22Rv1 (cell line): ENCODE measurements around the gene TOR1A.

Experiments
- H3K27ac ChIP-seq: fragments of 450-650 bp; 2 replicates; pipeline ENCODE4 v1.5.1; 2017
- ZFX ChIP-seq: fragments of 450-650 bp; IDR thresholded peaks from 2 replicates; pipeline ENCODE4 v1.6.1; 2017; ENCODE audit warnings: antibody characterized with exemption, borderline replicate concordance
- TF ChIP-seq, protein P1 (sequence below): fragments of 450-650 bp; IDR thresholded peaks from 2 replicates; pipeline ENCODE4 v1.5.1; 2017; ENCODE audit warnings: mild to moderate bottlenecking

TOR1A gene

GRCh38 chr9:129823935-129824601 is at the start of gene TOR1A:
Gene TOR1A, minus strand, starts transcription at chr9:129824136. Its CDS starts 51 bp downstream, at chr9:129824085.
- TF ChIP-seq, protein P1, sequence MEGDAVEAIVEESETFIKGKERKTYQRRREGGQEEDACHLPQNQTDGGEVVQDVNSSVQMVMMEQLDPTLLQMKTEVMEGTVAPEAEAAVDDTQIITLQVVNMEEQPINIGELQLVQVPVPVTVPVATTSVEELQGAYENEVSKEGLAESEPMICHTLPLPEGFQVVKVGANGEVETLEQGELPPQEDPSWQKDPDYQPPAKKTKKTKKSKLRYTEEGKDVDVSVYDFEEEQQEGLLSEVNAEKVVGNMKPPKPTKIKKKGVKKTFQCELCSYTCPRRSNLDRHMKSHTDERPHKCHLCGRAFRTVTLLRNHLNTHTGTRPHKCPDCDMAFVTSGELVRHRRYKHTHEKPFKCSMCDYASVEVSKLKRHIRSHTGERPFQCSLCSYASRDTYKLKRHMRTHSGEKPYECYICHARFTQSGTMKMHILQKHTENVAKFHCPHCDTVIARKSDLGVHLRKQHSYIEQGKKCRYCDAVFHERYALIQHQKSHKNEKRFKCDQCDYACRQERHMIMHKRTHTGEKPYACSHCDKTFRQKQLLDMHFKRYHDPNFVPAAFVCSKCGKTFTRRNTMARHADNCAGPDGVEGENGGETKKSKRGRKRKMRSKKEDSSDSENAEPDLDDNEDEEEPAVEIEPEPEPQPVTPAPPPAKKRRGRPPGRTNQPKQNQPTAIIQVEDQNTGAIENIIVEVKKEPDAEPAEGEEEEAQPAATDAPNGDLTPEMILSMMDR: no peak
- TF ChIP-seq ZFX: no peak
- peak within 1 kb of the TSS; percentile 69 for H3K27ac ChIP-seq

GRCh38 chr9:129871046-129871445 is 47.1 kb upstream of the TOR1A start:
- no peak for TF ChIP-seq ZFX
- TF ChIP-seq, protein P1: no peak
- no peak overlapping the region for H3K27ac ChIP-seq

DNA sequence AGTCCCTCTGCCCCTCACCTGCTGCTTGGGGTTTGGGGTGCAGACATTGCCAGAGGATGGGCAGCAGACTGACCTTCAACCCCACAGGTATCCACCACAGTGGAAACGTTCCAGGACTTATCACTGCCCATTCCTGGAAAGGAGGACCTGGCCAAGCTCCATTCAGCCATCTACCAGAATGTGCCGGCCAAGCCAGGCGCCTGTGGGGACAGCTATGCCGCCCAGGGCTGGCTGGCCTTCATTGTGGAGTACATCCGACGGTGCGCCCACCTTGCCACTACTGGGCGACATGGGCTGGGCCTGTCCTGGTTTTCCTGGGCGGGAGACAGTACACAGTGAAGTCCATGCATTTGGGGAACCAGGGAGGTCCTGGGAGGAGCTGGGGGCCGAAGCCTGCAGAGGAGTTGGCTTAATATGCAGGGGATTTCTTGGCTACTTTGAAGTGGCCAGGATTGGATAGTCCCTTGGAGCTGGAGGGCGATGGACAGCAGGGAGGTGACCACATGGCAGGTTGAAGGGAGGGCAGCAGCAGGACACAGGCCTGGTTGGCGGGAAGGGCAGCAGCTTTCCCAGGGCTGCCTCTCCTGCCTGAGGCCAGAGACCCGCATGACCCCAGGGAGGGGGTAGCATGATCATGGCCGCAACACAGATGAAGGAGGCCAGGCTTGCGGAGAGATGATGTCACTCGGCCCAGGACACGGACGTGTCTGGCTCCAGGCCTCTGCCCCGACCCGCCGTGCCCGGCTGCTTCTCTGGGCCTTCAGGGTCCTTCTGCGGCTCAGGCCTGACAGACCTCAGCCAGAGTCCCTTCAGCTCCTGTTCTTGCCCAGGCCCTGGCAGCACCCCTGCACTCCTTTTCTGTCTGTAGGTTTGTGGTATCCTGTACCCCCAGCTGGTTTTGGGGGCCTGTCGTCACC is 45.9 kb upstream of the TOR1A start:
- TF ChIP-seq, protein P1: no peak
- H3K27ac ChIP-seq: no peak overlapping the region

DNA sequence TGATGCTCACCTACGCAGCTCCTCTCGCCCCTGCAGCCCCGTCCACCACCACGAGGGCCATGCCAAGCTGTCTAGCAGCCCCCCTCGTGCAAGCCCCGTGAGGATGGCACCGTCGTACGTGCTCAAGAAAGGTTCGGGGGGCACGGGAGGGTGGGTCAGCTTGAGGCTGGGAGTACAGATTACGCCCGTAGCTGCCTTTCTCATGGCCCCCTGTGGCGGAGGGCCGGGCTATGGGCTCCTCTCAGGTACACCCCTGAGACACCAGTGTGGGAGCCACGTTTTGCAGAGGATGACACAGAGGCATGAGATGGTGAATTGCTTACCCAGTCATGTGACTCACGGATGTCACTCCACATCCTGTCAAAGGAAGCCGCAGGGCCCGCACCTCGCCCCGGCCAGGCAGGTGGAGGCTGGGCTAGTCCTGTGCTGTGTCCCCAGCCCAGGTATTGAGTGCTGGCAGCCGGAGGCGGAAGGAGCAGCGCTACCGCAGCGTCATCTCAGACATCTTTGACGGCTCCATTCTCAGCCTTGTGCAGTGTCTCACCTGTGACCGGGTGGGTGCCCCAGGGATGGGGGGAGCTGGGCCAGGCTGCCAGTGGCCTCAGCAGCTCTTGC is 45.0 kb upstream of the TOR1A start:
- H3K27ac ChIP-seq: no peak overlapping the region
- no peak for TF ChIP-seq ZFX
- TF ChIP-seq, protein P1: no peak

- H3K27ac ChIP-seq: no peak overlapping the region
- TF ChIP-seq, protein P1: no peak
- no peak for TF ChIP-seq ZFX
Measured at GRCh38 chr9:129868023-129868871, 44.3 kb upstream of the TOR1A start.

DNA sequence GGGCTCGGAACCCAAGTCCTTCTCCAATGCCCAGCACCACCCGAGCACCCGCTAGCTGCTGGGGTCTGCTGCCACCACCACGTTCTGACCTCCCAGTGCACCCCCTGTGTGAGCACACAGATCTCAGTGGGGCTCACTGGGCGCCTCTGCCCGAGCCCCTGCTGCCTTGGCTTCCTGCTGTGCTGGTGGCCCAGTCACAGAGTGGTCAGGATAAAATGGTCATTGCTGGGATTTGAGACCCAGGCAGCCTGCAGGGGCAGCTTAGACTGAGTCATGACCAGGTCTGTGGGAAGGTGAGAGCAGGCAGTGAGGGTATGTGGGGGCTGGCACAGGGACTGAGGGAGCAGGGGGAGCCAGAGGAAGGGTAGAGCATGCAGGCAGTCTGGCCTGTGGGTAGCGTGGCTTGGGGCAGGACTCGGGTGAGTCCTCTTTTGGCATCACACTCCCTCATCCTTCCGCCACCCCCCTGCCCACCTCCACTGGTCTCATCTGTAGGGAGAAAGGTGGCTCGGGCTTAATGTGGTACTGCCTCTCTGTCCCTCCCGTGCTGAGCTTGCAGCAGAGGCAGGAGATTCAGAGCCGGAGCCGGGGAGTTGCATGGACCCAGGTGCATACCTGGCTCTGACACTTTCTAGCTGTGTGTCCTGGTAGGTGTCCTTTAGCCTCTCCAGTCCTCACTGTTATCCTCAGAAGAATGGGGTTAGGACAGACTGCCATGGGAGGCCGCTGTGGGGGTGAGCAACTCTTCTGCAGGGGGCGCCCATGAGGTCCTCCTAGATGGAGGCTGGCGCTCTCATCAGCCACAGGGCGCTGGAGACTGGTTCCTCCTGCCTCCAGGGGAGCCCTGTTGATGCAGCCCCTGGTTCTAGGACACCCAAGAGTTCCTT is 43.4 kb upstream of the TOR1A start:
- TF ChIP-seq, protein P1: no peak
- TF ChIP-seq ZFX: no peak
- no peak overlapping the region for H3K27ac ChIP-seq
